ENCODE data around the gene MYBPC2. TPM values are rescaled to one million over a fixed set of nuclear protein-coding genes. Genes with fewer than 3 reads are reported as not detected.

Gene MYBPC2
- total RNA-seq, 4 donors from 2014 or later = 0.05 to 1.3 (median 0.15) TPM; not detected in 1

- no peak overlapping the region for H3K4me3 ChIP-seq (ENCODE audit: low read depth, poor library complexity, severe bottlenecking)
- TF ChIP-seq CTCF (IDR thresholded peaks at IDR 0.05) (no peak), POLR2A (IDR thresholded peaks at IDR 0.05) (no peak)
- DNase-seq (ENCODE audit: low spot score in 2 of 2) = no peak
- intact Hi-C loops (cut with DNase I; ENCODE audit: low total_unique reads) = no loop called here
- 52 to 71% methylated on average over 7 to 10 of the region's 10 CpGs for WGBS, 2 donors
Observed at GRCh38 chr19:50500753-50501151, 68.1 kb downstream of the MYBPC2 start.

- DNase-seq (ENCODE audit: low spot score in 2 of 2) = no peak
- H3K4me3 ChIP-seq (ENCODE audit: low read depth, poor library complexity, severe bottlenecking) = no peak overlapping the region
- WGBS, 2 donors = 55 to 63% methylated on average over 11 to 12 of the region's 12 CpGs
- intact Hi-C loops (cut with DNase I; ENCODE audit: low total_unique reads) = no loop called here
- TF ChIP-seq CTCF (IDR thresholded peaks at IDR 0.05) (no peak), POLR2A (IDR thresholded peaks at IDR 0.05) (no peak)
Observed at GRCh38 chr19:50501186-50501567, 68.5 kb downstream of the MYBPC2 start.

GRCh38 chr19:50501568-50502475 lies 69.1 kb downstream of the MYBPC2 start:
- no peak for TF ChIP-seq POLR2A (IDR thresholded peaks at IDR 0.05)
- TF ChIP-seq CTCF (IDR thresholded peaks at IDR 0.05) = no peak
- intact Hi-C loops (cut with DNase I; ENCODE audit: low total_unique reads) = no loop called here
- 60 to 69% methylated on average over 25 of the region's 25 CpGs for WGBS, 2 donors

GRCh38 chr19:50505856-50506611 lies 73.3 kb downstream of the MYBPC2 start:
- 91 to 93% methylated on average over 21 to 22 of the region's 30 CpGs for WGBS, 2 donors
- intact Hi-C loops (cut with DNase I; ENCODE audit: low total_unique reads) = no loop called here
- no peak for DNase-seq (ENCODE audit: low spot score in 2 of 2)
- TF ChIP-seq CTCF (IDR thresholded peaks at IDR 0.05) = no peak
- TF ChIP-seq POLR2A (IDR thresholded peaks at IDR 0.05) = no peak
- no peak overlapping the region for H3K4me3 ChIP-seq (ENCODE audit: low read depth, poor library complexity, severe bottlenecking)

More at GRCh38 chr19:50501568-50502475, 69.1 kb downstream of the MYBPC2 start:
- no peak for DNase-seq (ENCODE audit: low spot score in 2 of 2)
- H3K4me3 ChIP-seq (ENCODE audit: low read depth, poor library complexity, severe bottlenecking) = no peak overlapping the region

GRCh38 chr19:50506700-50507099 lies 74.0 kb downstream of the MYBPC2 start:
- TF ChIP-seq POLR2A (IDR thresholded peaks at IDR 0.05) (no peak), CTCF (IDR thresholded peaks at IDR 0.05) (no peak)
- WGBS, 2 donors = 90 to 95% methylated on average over 10 of the region's 10 CpGs
- H3K4me3 ChIP-seq (ENCODE audit: low read depth, poor library complexity, severe bottlenecking) = no peak overlapping the region
- no peak for DNase-seq (ENCODE audit: low spot score in 2 of 2)
- intact Hi-C loops (cut with DNase I; ENCODE audit: low total_unique reads) = no loop called here

Measured in lower leg skin (tissue), 4 donors.